IMR-90 (cell line): ENCODE results near the gene LFNG. TPM values are rescaled to one million over a fixed set of nuclear protein-coding genes. Genes with fewer than 3 reads are reported as not detected.

Experiments used
- ATAC-seq: fragments of 200-7000 bp; cut with Tn5 transposase; 2 replicates; pipeline ENCODE4 v1.9.1; 2020; ENCODE audit warnings: low read depth, mild to moderate bottlenecking, moderate library complexity
- BruUV-seq: library from RNA; stranded (reverse); fragments of 400-500 nt; replicated peaks from 2 replicates; lab custom pipeline; 2021; lab: Mats Ljungman, UMichigan
- CTCF ChIA-PET: fragments of 300-600 bp; formaldehyde crosslinking; extraction: SDS; loops from one replicate; lab custom pipeline; 2021; ENCODE audit warnings: antibody characterized with exemption; lab: Yijun Ruan, JAX
- POLR2A ChIA-PET: fragments of 300-600 bp; sonication (Branson Sonifier 250); formaldehyde crosslinking; loops from one replicate; lab custom pipeline; 2022; ENCODE audit warnings: antibody characterized with exemption; ENCODE audit not compliant: unreplicated experiment; lab: Charles Lee
- DNase-seq: peaks from one replicate; pipeline ENCODE4 v3.0.0; 2013
- H2AFZ ChIP-seq: replicated peaks from 2 replicates; pipeline ENCODE3; 2013; ENCODE audit warnings: low read length, mild to moderate bottlenecking; ENCODE audit not compliant: poor library complexity
- H2AK5ac ChIP-seq: 2 replicates; pipeline ENCODE4 v1.6.1; 2013; ENCODE audit warnings: low read depth, low read length, inconsistent platforms
- H2AK9ac ChIP-seq: replicated peaks from 2 replicates; pipeline ENCODE3; 2013; ENCODE audit warnings: mild to moderate bottlenecking, low read depth, low read length, moderate library complexity; ENCODE audit not compliant: poor library complexity
- H2BK120ac ChIP-seq: 2 replicates; pipeline ENCODE4 v1.6.1; 2013; ENCODE audit warnings: low read depth, low read length, inconsistent platforms
- H2BK15ac ChIP-seq: 3 replicates; pipeline ENCODE4 v1.6.1; 2013; ENCODE audit warnings: low read depth, low read length, inconsistent platforms
- H2BK20ac ChIP-seq: 2 replicates; pipeline ENCODE4 v1.6.1; 2013; ENCODE audit warnings: low read depth, mild to moderate bottlenecking, inconsistent platforms, low read length, moderate library complexity
- H2BK5ac ChIP-seq: 2 replicates; pipeline ENCODE4 v1.6.1; 2013; ENCODE audit warnings: mild to moderate bottlenecking, low read depth, low read length, inconsistent platforms; ENCODE audit not compliant: poor library complexity, severe bottlenecking
- H3K14ac ChIP-seq: replicated peaks from 2 replicates; pipeline ENCODE4 v1.6.1; 2013; ENCODE audit warnings: low read depth, low read length, inconsistent platforms
- H3K18ac ChIP-seq: 2 replicates; pipeline ENCODE4 v1.6.1; 2013; ENCODE audit warnings: low read depth, low read length, control low read depth
- H3K23ac ChIP-seq: 2 replicates; pipeline ENCODE4 v1.6.1; 2013; ENCODE audit warnings: low read depth, low read length, inconsistent platforms
- H3K27ac ChIP-seq: 2 replicates; pipeline ENCODE4 v1.5.1; 2013; ENCODE audit warnings: mild to moderate bottlenecking, control low read depth, low read length; ENCODE audit not compliant: insufficient read depth
- H3K27me3 ChIP-seq: 2 replicates; pipeline ENCODE4 v1.6.1; 2013; ENCODE audit warnings: low read length; ENCODE audit not compliant: control insufficient read depth, insufficient read depth
- H3K36me3 ChIP-seq: 2 replicates; pipeline ENCODE4 v1.6.1; 2013; ENCODE audit warnings: low read length, mixed read lengths; ENCODE audit not compliant: control insufficient read depth, insufficient read depth
- H3K4ac ChIP-seq: 2 replicates; pipeline ENCODE4 v1.6.1; 2013; ENCODE audit warnings: low read depth, low read length, inconsistent platforms
- H3K4me1 ChIP-seq: 2 replicates; pipeline ENCODE4 v1.6.1; 2013; ENCODE audit warnings: low read length, mixed read lengths; ENCODE audit not compliant: control insufficient read depth, insufficient read depth
- H3K4me2 ChIP-seq: 2 replicates; pipeline ENCODE4 v1.6.1; 2013; ENCODE audit warnings: low read depth, mild to moderate bottlenecking, control low read depth, low read length, moderate library complexity
- H3K4me3 ChIP-seq: 2 replicates; pipeline ENCODE4 v1.5.1; 2013; ENCODE audit warnings: low read depth, mild to moderate bottlenecking, control low read depth, low read length, moderate library complexity; ENCODE audit not compliant: insufficient read depth
- H3K56ac ChIP-seq: 2 replicates; pipeline ENCODE4 v1.6.1; 2013; ENCODE audit warnings: low read length, inconsistent platforms; ENCODE audit not compliant: insufficient read depth; ENCODE audit errors: extremely low read depth
- H3K79me1 ChIP-seq, 2 experiments: 2 replicates each; pipeline ENCODE4 v1.6.1; 2013; ENCODE audit warnings: low read length in 2 of 2, inconsistent platforms in 1 of 2, low read depth in 1 of 2
- H3K9ac ChIP-seq: 2 replicates; pipeline ENCODE4 v1.6.1; 2013; ENCODE audit warnings: low read depth, low read length, control low read depth
- H3K9me1 ChIP-seq: 2 replicates; pipeline ENCODE4 v1.6.1; 2013; ENCODE audit warnings: low read length, inconsistent platforms; ENCODE audit not compliant: insufficient read depth
- H3K9me3 ChIP-seq: 2 replicates; pipeline ENCODE4 v1.6.1; 2013; ENCODE audit warnings: low read length; ENCODE audit not compliant: control insufficient read depth, insufficient read depth
- H4K20me1 ChIP-seq: 2 replicates; pipeline ENCODE4 v1.6.1; 2013; ENCODE audit warnings: low read length, inconsistent platforms; ENCODE audit not compliant: insufficient read depth
- H4K5ac ChIP-seq: 2 replicates; pipeline ENCODE4 v1.6.1; 2013; ENCODE audit warnings: mild to moderate bottlenecking, low read depth, low read length, control low read depth
- H4K8ac ChIP-seq, 2 experiments: 2 replicates each; pipeline ENCODE4 v1.6.1; 2013; ENCODE audit warnings: low read depth in 2 of 2, low read length in 2 of 2, control low read depth in 1 of 2, inconsistent platforms in 1 of 2
- H4K91ac ChIP-seq: 2 replicates; pipeline ENCODE4 v1.6.1; 2013; ENCODE audit warnings: low read depth, low read length, inconsistent platforms; ENCODE audit not compliant: insufficient read depth
- BHLHE40 ChIP-seq: fragments of 150-350 bp; IDR thresholded peaks from 2 replicates; pipeline ENCODE4 v1.6.1; 2016; ENCODE audit warnings: mild to moderate bottlenecking, low read depth, low read length
- CEBPB ChIP-seq: IDR thresholded peaks from 2 replicates; pipeline ENCODE4 v1.6.1; 2012; ENCODE audit warnings: low read depth, low read length, improper control_type of control experiment
- CHD1 ChIP-seq: IDR thresholded peaks from 2 replicates; pipeline ENCODE4 v1.6.1; 2012; ENCODE audit warnings: low read depth, low read length, improper control_type of control experiment
- FOS ChIP-seq: fragments of 150-350 bp; IDR thresholded peaks from 2 replicates; pipeline ENCODE4 v1.6.1; 2016; ENCODE audit warnings: low read depth, low read length
- MAFK ChIP-seq: IDR thresholded peaks from 2 replicates; pipeline ENCODE4 v1.6.1; 2012; ENCODE audit warnings: low read depth, low read length, improper control_type of control experiment
- MAZ ChIP-seq: IDR thresholded peaks from 2 replicates; pipeline ENCODE4 v1.6.1; 2012; ENCODE audit warnings: low read depth, mild to moderate bottlenecking, low read length, improper control_type of control experiment, moderate library complexity, borderline replicate concordance
- MXI1 ChIP-seq: IDR thresholded peaks from 2 replicates; pipeline ENCODE4 v1.6.1; 2012; ENCODE audit warnings: low read depth, mild to moderate bottlenecking, low read length, moderate library complexity, borderline replicate concordance
- NFE2L2 ChIP-seq: fragments of 150-350 bp; IDR thresholded peaks from 2 replicates; pipeline ENCODE4 v1.6.1; 2016; ENCODE audit warnings: low read depth, mild to moderate bottlenecking, low read length
- POLR2A ChIP-seq: IDR thresholded peaks from 2 replicates; pipeline ENCODE4 v1.6.1; 2012; ENCODE audit warnings: mild to moderate bottlenecking, low read depth, low read length
- RAD21 ChIP-seq: IDR thresholded peaks from 2 replicates; pipeline ENCODE4 v1.6.1; 2012; ENCODE audit warnings: low read length, improper control_type of control experiment
- RCOR1 ChIP-seq: IDR thresholded peaks from 2 replicates; pipeline ENCODE4 v1.6.1; 2012; ENCODE audit warnings: mild to moderate bottlenecking, low read length, improper control_type of control experiment; ENCODE audit not compliant: insufficient replicate concordance
- RFX5 ChIP-seq: IDR thresholded peaks from 2 replicates; pipeline ENCODE4 v1.8.0; 2012; ENCODE audit warnings: low read depth, mild to moderate bottlenecking, low read length, moderate library complexity
- SMC3 ChIP-seq: fragments of 150-350 bp; IDR thresholded peaks from 2 replicates; pipeline ENCODE4 v1.6.1; 2016; ENCODE audit warnings: low read depth, mild to moderate bottlenecking, antibody characterized with exemption, low read length, moderate library complexity
- WGBS, 2 experiments: methylation state at CpG; one replicate each; pipeline versions ENCODE4 v1.1.5 to v1.1.7; 2013; ENCODE audit warnings: missing lambda C conversion rate in 2 of 2; ENCODE audit not compliant: insufficient read length in 1 of 2; ENCODE audit errors: extremely low coverage in 2 of 2; 5-methylcytosine and 5-hydroxymethylcytosine counted together
- dilution Hi-C: fragments of 300-500 bp; cut with HindIII; formaldehyde crosslinking; loops from one replicate; pipeline ENCODE4 v1.14.3; 2018; ENCODE audit warnings: low sequenced_read_pairs; ENCODE audit not compliant: unreplicated experiment
- in situ Hi-C: fragments of 300-500 bp; cut with MboI; formaldehyde crosslinking; loops from 3 replicates; pipeline ENCODE4 v1.14.3; 2019; ENCODE audit warnings: low sequenced_read_pairs, inconsistent platforms, mixed read lengths
- intact Hi-C: fragments of 100-400 bp; cut with micrococcal nuclease; formaldehyde crosslinking; loops from 2 replicates; pipeline ENCODE4 v1.10.0; 2022
- polyA plus RNA-seq, 3 experiments: library from polyadenylated mRNA; depleted of rRNA; stranded (reverse); fragments of >200 nt; gene quantifications; 2 replicates each; pipeline ENCODE4 v1.2.3, GENCODE V29; 2012; ENCODE audit warnings: low replicate concordance in 1 of 3
- total RNA-seq: library from RNA; depleted of rRNA; stranded (reverse); fragments of >200 nt; gene quantifications from 2 replicates; pipeline ENCODE4 v1.2.3, GENCODE V29; 2012
- TF ChIP-seq, protein P1 (sequence below): fragments of 150-350 bp; IDR thresholded peaks from 2 replicates; pipeline ENCODE4 v1.6.1; 2017; ENCODE audit warnings: mild to moderate bottlenecking, antibody characterized with exemption, low read length, low read depth
- TF ChIP-seq, protein P2 (sequence below): conservative IDR thresholded peaks from 2 replicates; pipeline ENCODE4 v1.5.1; 2012; ENCODE audit warnings: mild to moderate bottlenecking, low read depth, low read length, improper control_type of control experiment
- TF ChIP-seq, protein P3 (sequence below): fragments of 150-350 bp; IDR thresholded peaks from 2 replicates; pipeline ENCODE4 v1.6.1; 2016; ENCODE audit warnings: low read depth, mild to moderate bottlenecking, low read length, moderate library complexity, borderline replicate concordance

The LFNG gene
- total and polyA plus RNA-seq, 2 of the 4 experiments (the other 2 are of a cell fraction), result 1.8 to 5.1 TPM

DNA sequence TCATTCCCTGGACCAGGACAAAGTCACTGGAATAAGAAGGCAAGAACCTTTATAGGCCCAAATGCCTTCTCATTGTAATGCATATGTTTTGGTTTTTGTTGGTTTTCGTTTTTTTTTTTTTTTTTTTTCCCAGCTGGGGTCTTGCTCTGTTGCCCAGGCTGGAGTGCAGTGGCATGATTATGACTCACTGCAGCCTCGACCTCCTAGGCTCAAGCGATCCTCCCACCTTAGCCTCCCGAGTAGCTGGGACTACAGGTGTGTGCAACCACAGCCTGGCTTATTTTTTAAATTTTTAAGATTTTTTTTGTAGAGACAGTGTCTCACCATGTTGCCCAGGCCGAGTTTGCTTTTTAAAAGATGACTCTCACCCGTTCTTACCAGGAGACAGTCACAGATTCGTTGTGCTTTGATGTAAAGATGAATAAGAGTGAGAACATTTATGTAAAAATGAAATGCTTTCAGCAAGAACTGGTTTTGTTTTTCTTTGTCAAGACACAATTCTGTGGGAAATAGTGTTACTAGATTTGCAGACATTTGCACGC is 46.8 kb downstream of the LFNG start:
- Histone ChIP-seq H2AFZ (no peak overlapping the region), H2BK120ac (no peak overlapping the region), H3K4ac (no peak overlapping the region), H3K14ac (no peak overlapping the region), H3K27me3 (no peaks in the 10 kb centered on the region), H2AK9ac (no peak overlapping the region), H2BK15ac (no peak overlapping the region), H4K8ac (no peak overlapping the region), H3K79me1 (peaks cover 10 to 15% of the 10 kb centered on the region in 2 experiments; a peak in 1 of 4 replicates), H4K91ac (no peak overlapping the region), H2AK5ac (no peak overlapping the region), H3K36me3 (no peaks in the 10 kb centered on the region), H3K9ac (no peak overlapping the region), H3K4me2 (no peak overlapping the region), H2BK20ac (no peak overlapping the region), H3K18ac (no peak overlapping the region), H3K4me3 (no peak overlapping the region), H2BK5ac (no peak overlapping the region), H4K20me1 (no peaks in the 10 kb centered on the region), H4K5ac (no peak overlapping the region), H3K4me1 (peaks cover 4% of the 10 kb centered on the region), H3K56ac (no peak overlapping the region), H3K9me3 (no peaks in the 10 kb centered on the region), H3K9me1 (0 out of 2 replicates have a peak, but pooled peaks cover 4% of the 10 kb centered on the region), H3K23ac (no peak overlapping the region), H3K27ac (no peak overlapping the region)
- ATAC-seq (no peak), DNase-seq (no peak)
- in situ Hi-C loops, result no loop called here
- TF ChIP-seq MAZ (no peak), CEBPB (no peak), RFX5 (no peak), MXI1 (no peak), SMC3 (no peak), FOS (no peak), POLR2A (no peak), MAFK (no peak), RCOR1 (no peak), NFE2L2 (no peak), CHD1 (no peak), BHLHE40 (no peak), RAD21 (no peak)
- TF ChIP-seq, protein P1, sequence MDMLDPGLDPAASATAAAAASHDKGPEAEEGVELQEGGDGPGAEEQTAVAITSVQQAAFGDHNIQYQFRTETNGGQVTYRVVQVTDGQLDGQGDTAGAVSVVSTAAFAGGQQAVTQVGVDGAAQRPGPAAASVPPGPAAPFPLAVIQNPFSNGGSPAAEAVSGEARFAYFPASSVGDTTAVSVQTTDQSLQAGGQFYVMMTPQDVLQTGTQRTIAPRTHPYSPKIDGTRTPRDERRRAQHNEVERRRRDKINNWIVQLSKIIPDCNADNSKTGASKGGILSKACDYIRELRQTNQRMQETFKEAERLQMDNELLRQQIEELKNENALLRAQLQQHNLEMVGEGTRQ, result no peak
- TF ChIP-seq, protein P2, sequence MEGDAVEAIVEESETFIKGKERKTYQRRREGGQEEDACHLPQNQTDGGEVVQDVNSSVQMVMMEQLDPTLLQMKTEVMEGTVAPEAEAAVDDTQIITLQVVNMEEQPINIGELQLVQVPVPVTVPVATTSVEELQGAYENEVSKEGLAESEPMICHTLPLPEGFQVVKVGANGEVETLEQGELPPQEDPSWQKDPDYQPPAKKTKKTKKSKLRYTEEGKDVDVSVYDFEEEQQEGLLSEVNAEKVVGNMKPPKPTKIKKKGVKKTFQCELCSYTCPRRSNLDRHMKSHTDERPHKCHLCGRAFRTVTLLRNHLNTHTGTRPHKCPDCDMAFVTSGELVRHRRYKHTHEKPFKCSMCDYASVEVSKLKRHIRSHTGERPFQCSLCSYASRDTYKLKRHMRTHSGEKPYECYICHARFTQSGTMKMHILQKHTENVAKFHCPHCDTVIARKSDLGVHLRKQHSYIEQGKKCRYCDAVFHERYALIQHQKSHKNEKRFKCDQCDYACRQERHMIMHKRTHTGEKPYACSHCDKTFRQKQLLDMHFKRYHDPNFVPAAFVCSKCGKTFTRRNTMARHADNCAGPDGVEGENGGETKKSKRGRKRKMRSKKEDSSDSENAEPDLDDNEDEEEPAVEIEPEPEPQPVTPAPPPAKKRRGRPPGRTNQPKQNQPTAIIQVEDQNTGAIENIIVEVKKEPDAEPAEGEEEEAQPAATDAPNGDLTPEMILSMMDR, result no peak
- TF ChIP-seq, protein P3, sequence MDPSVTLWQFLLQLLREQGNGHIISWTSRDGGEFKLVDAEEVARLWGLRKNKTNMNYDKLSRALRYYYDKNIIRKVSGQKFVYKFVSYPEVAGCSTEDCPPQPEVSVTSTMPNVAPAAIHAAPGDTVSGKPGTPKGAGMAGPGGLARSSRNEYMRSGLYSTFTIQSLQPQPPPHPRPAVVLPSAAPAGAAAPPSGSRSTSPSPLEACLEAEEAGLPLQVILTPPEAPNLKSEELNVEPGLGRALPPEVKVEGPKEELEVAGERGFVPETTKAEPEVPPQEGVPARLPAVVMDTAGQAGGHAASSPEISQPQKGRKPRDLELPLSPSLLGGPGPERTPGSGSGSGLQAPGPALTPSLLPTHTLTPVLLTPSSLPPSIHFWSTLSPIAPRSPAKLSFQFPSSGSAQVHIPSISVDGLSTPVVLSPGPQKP, result no peak
- intact Hi-C loops, result loop anchor here (5.0 kb wide), 1 partner anchor 591 kb away; no protein-coding TSS in a partner anchor
- POLR2A ChIA-PET, result no interaction called here
- CTCF ChIA-PET, result interaction anchor here (0.6 kb wide), 2 partner anchors 114 to 884 kb away, joined by 3 to 4 read pairs; no protein-coding TSS in a partner anchor
- WGBS, 2 experiments, result 80% methylated on average over 1 of the region's 8 CpGs; no CpG with 5 or more reads in 1 of the 2 experiments
- dilution Hi-C loops, result no loop called here
- no TSS peak for BruUV-seq
